HG02870 (cell line): ENCODE data around the gene ULK2.

Experiments
- ATAC-seq: cut with Tn5 transposase; IDR thresholded peaks from one replicate; pipeline ENCODE4 v1.9.1; 2021; ENCODE audit warnings: mild to moderate bottlenecking, moderate library complexity; ENCODE audit not compliant: unreplicated experiment

Gene ULK2

DNA sequence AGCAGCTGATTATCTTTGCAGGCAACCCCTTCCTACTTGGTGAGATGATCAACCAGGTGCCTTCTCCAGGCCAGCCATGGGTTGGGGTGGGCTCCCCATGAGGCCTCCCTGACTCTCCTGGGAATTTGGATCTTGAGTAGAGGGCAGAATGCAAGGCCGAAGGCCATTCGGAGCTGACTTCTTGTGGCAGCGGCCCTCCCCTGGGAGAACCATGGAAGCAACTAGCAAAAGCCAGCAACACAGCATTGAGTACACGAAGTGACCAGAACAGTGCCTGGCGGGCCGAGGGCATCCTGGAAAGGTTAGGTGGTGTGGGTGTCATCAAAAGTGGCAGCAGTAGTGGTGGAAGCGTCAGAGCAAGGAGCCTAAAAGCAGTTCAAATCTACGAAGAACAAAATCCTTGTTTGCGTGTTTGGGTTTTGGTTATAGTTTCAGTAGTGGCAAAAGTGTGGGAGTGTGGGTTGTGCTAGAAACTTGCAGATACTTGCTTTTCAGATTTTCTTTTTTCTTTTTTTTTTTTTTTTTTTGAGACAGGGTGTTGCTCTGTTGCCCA, 117.6 kb downstream of the ULK2 start:
- no peak for ATAC-seq

DNA sequence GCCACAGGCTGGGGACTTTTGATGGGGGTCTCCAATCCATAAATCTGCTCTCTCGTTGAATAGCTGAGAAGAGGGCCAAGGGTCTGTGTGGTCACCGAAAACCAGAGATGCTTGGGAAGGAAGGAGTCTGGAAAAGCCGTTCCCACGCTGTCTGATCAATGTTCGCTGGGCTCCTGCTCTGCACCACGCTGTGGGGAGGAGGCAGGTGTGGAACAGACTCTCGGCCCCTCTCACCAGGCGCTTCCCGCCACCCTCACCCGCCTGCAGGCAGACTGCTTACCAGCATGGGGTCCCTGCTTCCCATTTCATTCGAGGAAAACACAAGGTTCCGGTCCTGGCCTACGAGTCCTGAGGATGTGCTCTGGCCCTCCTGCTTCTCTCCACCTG, 118.9 kb downstream of the ULK2 start:
- ATAC-seq = no peak

DNA sequence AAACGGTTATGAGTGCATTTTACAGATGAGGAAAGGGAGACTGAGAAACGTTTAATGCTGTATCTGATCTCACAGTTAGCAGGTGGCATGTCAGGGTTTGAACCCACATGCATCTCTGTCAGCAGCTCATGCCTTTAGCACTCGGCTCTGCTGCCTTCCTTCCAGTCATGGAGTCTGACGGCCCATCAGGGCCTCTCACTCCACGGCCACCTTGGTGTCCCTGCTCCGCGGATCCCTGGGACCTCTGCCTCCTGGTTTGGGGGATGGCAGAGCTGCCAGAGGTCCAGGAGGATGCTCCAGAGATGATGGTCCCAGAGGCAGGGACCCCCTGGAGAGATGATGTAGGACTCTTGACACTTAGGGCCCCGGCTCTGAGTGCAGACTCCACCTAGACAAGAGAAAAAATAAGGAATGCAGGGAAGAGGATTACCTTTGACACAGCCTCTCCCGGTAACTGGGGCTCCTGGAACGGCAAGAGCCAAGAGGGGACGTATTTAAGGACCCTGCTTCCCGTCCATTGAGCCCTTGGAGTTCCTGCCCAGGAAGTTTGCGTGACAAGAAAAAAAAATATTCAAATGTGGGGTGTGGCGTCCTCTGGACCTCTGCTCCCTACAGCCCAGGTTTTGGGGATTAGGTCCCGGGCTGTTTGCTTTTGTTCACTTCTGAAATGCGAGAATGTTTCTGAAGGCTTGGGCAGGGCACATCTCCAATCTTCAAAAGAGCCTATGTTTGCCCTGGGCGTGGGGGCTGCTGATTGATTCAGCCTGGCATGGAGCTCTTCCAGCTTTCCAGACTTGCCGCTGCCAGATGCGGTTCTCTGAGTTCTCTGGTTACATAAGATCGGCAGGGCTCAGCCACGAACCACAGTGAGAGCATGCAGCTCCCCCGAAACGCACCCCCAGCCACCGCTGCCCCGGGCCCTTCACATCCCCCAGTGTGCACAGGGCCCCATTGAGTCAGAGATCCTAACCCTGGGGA, 119.6 kb downstream of the ULK2 start, which contains the start of gene ALDH3A1:
TSS of gene ALDH3A1 (minus strand) at position 470 of the 978 bp plus-strand sequence. CDS start 3,169 bp downstream, outside the sequence.
- no peak for ATAC-seq

DNA sequence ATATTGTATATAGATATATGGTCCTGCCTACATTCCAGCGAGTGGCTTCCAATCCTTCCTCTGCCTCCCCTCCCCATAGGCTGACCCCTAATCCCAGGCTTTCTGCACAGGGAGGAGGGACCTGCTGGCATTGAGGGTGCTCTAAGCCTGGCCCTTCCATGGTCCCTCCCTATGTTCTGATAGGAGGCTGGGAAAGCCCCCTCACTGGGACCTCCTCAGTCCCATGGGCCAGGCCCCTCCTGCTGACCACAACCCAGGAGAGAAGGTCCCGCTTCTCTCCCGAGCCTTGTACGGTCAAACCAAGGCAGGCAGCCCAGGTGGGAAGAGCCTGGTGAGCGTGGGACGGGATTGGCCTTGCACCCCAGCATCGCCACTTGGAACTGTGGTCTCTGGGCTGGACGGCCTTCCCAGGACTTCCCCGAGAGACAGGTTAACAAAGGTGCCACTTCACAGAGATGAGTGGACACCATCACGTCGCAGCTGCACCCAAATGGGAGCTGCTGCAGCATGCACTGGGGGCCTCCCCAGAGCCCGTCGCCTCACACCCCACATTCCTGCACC, 120.5 kb downstream of the ULK2 start:
- no peak for ATAC-seq

DNA sequence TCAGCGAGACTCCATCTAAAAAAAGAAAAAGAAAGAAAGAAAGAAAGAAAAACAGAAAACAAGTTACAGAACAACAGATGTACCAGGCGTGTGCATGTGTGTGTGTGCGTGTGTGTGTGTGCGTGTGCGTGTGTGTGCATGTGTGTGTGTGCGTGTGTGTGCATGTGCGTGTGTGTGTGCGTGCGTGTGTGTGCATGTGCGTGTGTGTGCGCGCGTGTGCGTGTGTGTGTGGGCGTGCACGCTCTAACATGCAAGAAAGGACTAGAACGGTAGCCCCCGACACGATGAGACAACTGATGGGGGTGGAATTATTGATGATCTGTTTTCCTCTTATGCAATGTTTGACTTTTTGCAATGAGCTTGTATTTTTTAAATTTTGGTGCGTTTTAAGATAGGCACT, 121.2 kb downstream of the ULK2 start:
- no peak for ATAC-seq

DNA sequence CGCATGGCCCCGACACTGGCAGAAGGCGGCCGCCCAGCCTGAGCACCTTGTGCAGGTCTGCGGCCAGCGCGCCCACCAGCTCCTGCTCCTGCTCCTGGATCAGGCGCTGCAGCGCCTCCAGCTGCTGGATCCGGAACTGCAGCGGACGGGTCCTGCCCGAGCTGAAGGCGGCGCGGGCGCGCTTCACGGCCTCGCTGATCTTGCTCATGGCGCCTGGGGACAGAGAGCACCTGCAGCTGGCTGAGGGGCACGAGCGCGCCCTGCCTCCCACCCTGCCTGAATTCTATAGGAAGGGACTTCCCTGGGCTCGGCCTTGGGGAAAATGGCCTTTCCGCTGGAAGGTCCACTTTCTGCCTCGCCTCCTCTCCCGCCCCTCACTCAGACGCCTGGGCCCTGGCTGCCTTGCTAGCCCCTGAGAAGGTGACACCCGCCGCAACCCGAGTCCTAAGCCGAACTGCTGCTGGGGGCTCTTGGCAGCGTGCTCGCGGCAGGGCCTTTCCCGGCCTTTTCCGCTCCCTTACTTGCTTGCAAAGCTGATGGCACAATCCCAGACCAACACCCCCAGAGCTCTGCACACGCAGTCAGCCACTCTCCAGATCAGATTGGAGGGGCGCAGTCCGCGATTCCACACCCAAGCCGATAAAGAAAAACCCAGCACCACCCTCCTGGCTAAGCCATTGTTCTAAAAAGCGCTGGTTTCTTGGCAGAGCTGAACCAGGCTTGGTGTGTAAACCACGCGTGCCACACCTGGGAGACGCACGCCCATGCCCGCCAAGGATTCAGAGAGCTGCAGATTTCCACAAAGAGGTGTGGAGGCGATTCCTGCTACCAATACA, 122.6 kb downstream of the ULK2 start:
- no peak for ATAC-seq

DNA sequence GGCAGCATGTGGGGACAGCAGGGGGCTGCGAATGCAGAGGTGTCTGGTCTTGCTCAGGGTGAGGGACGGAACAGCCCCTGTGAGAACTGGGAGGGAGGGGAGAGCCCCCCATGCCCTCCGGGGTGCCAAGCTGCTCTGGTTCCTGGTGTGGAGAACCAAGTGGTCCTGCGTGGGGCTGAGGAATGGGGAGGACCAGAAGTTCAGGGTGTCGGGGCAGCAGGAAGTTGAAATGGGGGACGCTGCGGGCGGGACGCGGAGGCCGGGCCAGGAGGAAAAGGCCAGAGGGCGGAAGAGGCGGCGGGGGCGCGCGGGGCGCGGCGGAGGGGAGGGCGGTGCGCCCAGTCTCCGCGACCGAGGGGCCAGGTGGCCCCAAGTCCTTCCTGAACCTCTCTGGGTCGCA, 123.2 kb downstream of the ULK2 start:
- ATAC-seq = no peak

DNA sequence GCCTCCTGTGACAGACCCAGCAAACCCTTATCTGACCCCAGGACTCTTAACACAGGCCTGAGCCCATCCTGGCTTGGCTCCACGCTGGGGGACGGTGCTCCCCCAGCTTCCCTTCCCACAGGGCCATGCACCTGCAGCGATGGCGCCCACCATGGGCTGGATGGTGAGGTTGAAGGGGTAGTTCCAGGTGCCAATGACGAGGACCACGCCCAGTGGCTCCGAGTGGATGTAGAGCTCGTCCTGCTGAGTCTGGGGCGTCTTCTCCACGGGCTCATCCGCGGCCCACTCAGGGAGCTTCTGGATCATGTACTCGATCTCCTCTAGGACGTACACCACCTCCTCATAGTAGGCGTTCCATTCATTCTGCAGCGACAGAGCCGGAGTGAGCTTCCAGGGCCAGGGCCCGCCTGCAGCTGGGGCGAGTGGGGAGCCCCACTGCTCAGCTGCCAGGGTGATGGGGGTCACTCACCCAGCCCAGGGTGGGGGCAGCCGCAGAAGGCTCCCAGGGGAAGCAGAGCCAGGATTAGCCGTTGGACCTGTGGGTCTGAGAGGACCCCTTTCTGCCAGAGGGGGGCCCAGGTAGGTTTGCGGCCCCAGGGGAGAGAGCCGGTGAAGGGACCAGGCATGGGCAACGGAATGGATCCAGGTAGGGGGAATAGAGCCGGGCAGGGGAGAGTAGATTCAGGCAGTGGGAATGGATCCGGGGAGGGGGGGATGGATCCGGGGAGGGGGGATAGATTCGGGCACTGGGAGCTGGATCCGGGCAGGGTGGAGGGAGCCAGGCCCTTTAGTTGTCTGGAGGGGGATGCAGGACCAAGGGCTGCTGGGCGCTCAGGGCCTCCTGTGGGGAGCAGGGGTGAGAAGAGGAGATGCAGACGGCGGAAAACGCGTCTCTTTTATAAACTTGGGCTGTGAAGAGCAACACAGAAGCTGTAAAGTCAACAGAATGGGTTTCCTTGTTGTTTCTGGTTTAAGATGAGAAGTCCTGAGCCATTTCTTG, 124.3 kb downstream of the ULK2 start:
- ATAC-seq = no peak

DNA sequence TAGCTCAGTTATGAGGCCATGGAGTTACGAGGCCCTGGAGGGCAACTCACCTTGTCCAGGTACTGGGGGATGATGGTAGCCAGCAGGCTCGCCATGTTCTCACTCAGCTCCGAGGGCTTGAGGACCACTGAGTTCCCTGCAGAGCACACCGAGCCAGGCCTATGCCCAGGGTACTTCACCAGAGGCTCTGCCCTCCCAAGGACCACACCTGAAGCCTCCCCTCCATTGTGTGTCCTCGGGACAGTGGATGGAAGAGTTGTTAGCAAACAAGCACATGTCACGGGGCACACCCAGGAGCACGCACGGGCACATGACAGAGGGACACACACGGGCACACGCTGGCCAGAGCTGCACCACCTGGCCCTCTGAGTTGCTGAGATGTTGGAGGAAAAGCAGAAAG, 125.2 kb downstream of the ULK2 start:
- no peak for ATAC-seq

DNA sequence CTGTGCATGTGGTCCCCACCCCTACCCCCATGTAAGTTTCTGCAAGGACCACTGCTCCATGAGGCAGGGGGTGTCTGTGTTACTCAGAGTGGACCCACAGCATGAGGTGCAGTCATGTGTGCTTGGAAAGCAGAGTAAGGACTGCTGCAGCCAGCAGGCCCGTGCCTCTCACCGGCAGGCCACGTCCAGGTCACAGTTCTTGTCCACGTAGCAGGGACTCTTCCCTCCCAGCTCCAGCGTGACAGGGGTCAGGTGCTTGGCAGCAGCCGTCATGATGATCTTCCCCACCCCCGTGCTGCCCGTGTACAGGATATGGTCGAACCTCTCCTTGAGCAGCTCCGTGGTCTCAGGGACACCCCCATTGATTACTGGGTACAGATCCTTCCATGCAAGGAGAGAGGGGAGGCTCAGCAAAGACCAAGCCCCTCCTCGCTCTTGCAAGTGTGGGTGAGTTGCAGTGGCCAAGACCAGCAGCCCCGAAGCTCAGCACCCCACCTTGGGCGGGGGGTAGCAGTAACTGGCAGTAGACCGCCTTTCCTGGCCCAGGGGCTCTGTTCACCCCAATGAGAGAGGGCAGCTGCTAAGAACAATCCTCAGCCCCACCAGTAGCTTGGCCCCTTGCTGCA, 125.8 kb downstream of the ULK2 start:
- no peak for ATAC-seq

DNA sequence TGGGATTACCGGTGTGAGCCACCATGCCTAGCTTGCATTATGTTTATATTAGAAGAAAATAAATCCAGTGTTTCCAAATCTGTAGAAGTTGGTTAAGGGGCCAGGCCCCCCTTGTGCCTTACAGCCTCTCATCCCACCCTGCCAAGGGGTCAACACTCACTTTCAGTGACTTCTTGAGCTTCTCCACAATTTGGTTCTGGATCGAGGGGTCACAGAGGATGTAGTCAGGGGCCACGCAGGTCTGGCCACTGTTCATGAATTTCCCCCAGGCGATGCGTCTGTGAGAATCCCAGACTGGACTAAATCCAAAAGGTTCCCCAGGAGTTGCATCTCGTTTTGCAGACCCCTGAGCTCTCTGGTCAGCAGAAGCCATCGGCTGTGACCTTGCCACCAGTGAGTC, 126.8 kb downstream of the ULK2 start:
- ATAC-seq = no peak

DNA sequence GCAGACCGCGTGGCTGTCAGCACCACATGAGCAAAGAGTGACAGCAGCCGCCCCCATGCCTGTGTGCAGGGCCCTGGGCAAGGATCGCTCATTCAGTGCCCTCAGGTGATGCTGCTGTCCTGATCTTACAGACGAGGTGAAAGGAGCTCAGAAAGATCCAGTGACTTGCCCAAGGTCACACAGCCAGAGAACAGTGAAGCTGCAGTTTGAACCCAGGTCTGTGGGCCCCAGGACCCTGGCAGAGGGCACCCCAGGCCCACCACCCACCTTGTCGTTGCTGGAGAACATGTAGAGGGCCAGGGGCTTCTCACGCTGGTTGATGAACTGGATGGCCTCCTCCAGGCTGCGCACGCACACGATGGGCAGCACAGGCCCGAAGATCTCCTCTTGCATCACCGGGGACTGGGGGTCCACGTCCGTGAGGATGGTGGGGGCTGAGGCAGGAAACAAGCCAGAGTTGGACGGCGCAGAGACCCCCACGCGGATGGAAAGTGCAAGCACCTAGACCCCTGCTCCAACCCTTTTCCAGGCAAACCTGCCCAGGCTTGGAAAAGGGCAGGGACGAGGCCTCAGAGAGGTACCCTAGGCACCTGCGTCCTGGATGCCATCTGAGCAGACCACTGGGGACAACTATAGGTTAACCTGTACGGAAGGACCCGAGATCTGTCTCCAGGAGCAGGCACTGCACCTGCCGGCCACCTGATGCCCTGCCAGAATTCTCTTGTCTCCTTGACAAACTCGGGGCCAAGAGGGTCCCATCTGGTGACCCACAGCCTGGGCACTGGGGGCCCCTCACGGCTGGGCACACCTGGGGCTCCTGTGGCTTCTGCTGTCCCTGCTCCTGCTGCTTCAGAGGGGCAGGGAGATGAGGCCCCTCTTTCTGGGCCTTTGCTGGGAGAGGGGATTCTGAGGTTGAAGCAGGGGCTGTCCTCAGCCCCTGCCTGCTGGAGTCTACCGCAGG, 128.2 kb downstream of the ULK2 start:
- no peak for ATAC-seq

DNA sequence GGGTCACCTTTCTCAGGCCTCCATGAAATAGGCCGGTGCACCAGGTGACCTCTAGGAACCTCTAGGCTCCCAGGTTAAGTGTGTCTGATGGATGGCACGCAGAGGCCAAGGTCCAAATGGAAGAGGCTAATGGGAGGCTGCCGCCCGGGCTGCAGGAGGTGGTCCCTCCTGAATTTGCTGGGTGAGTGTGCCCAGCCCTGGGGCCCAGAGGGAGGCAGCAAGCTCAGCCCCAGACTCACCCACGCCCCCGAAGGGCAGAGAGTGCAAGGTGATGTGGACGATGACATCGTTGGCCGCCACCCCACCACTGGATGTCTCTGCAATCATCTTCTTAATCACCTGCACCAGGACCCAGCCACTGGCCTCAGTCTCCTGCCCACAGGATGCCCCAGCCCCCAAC, 129.0 kb downstream of the ULK2 start:
- ATAC-seq = no peak

DNA sequence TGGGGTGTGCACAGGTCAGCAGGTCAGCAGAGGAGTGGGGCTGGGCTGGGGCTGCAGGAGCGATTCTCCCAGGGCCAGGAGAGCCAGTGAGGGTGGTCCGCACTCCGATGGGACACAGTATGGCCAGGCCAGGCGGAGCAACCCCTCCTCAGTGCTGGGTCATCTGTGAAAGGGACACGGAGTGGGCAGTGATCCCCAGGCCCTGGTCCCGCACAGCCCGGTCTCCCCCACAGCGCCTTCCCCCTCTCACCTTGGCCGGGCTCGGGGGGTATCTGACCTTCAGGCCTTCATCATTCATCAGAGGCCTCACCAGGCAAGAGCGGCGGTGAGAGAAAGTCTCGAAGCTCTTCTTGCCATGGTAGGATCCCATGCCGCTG, 129.7 kb downstream of the ULK2 start:
- ATAC-seq = no peak

DNA sequence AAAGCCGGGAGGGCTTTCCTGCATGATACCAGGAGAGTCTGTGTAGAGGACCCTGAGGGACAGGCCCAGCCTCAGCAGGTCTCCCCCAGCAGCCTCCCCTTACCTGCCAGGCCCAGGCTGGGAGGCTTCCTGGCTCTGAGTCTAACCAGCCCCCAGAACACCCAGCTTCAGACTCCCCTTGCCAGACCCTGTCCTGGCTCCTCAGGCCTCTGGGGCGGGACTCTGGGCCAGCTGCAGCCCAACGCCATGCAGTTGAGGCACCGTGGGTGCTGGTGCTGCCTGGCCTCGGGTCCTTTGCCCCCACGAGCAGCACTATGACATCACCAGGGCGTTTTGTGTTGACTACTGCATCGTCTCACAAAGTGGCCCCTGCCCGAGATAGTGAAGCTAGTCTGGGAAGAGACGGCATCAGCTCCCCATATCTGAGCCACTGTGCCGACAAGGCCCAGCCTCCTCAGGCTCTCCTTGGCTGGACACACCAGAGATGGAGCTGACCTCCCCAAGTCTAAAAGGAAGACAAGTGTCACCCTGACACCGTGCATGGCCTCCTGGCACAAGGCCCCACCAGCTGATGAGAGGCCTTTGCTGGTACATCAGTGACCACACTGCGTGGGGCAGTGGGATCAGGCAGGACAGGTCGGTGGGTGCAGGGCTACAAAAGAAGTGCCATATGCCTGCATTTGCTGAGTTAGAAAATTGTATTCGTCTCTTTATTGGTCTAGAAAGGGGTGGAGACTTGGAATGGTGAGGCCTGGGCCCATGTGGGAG, 130.2 kb downstream of the ULK2 start:
- no peak for ATAC-seq

DNA sequence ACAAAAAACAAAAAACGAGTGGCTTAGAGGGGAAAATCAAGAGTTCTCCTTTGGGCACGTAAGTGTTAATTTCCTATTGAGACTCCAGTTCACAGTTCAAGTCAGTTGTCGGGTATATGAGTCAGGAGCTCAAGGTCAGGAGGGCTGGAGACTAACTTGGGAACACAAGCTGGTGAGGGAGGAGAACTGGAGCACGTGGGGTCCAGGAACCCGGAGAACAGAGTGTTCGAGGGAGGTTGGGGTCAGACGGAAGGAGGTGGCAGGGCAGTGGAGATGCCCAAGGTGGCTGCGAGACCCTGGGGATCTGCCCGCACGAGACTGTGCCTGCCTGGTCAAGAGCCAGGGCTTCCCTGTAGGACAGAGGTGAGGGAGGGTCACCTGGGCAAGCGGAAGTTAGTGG, 131.7 kb downstream of the ULK2 start:
- ATAC-seq = no peak

DNA sequence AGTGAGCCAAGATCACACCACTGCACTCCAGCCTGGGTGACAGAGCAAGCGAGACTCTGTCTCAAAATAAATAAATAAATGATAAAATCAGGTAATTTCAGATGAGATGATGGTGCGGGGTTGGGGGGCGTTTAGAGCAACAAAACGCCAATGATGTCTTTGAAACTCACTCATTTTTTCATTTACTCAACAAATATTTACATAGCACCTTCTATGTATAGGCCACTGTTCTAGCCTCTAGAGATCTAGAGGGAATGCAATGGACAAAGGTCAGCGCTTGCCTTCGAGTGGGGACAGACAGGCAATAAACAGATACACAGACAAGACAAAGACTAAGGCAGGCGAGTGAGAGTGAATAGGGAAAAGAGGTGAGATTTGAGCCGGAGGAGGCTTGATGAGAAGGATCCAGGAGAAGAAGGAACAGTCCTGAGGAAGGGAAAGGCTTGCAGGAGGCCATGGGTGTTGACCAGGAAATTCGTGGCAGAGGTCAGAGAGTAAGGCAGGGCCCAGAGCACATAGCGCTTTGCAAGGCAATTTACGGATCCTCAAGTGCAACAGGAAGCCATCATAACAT, 133.7 kb downstream of the ULK2 start:
- ATAC-seq = no peak
